SK-N-SH (cell line): Measurements from ENCODE around the gene PLEKHA6. TPM values are rescaled to one million over a fixed set of nuclear protein-coding genes. Genes with fewer than 3 reads are reported as not detected.

Source experiments
- CTCF ChIA-PET: fragments of 300-600, 350-600 bp; formaldehyde crosslinking; extraction: SDS; loops from one replicate; lab custom pipeline; 2021; lab: Yijun Ruan, JAX
- POLR2A ChIA-PET: fragments of 350-600 bp; sonication (Branson Sonifier 250); formaldehyde crosslinking; extraction: SDS; loops from one replicate; lab custom pipeline; 2020; ENCODE audit warnings: antibody characterized with exemption, inconsistent platforms; lab: Yijun Ruan, JAX
- DNase-seq: peaks from one replicate; pipeline ENCODE4 v3.0.0; 2012
- H2AFZ ChIP-seq: fragments of 200-600 bp; sonication (generic); 2 replicates; pipeline ENCODE4 v1.8.1; 2016; ENCODE audit warnings: antibody characterized with exemption, mild to moderate bottlenecking, low read depth
- H3F3A ChIP-seq: fragments of 200-600 bp; sonication (generic); replicated peaks from 2 replicates; pipeline ENCODE3; 2016; ENCODE audit warnings: antibody characterized with exemption, mild to moderate bottlenecking; ENCODE audit not compliant: insufficient read depth
- H3K27ac ChIP-seq, 2 experiments: fragments of 200-500 bp in 1 of 2; fragments of 200-600 bp in 1 of 2; sonication (Bioruptor generic) in 1 of 2; sonication (generic), shearing (Covaris generic) in 1 of 2; 2 replicates each; pipeline versions ENCODE4 v1.5.1 to v1.6.1; 2014 to 2016; ENCODE audit warnings: low read depth in 2 of 2, inconsistent platforms in 1 of 2, low read length in 1 of 2, mild to moderate bottlenecking in 1 of 2, mixed read lengths in 1 of 2
- H3K27me3 ChIP-seq: fragments of 200-600 bp; sonication (generic), shearing (Covaris generic); 2 replicates; pipeline ENCODE4 v1.6.1; 2016; ENCODE audit warnings: mixed run types; ENCODE audit not compliant: insufficient read depth
- H3K36me3 ChIP-seq, 2 experiments: fragments of 200-500 bp in 1 of 2; fragments of 200-600 bp in 1 of 2; sonication (Bioruptor generic) in 1 of 2; sonication (generic) in 1 of 2; replicated peaks in 1 of 2; 2 replicates each; pipeline versions ENCODE3 to v1.5.1; 2014 to 2016; ENCODE audit warnings: low read length in 1 of 2, mild to moderate bottlenecking in 1 of 2; ENCODE audit not compliant: insufficient read depth in 2 of 2, control insufficient read depth in 1 of 2
- H3K4me1 ChIP-seq, 2 experiments: fragments of 200-500 bp in 1 of 2; fragments of 200-600 bp in 1 of 2; sonication (Bioruptor generic) in 1 of 2; sonication (generic), shearing (Covaris generic) in 1 of 2; 2 replicates each; pipeline versions ENCODE4 v1.5.1 to v1.6.1; 2014 to 2016; ENCODE audit warnings: low read depth in 1 of 2, low read length in 1 of 2, mixed run types in 1 of 2; ENCODE audit not compliant: insufficient read depth in 2 of 2, control insufficient read depth in 1 of 2
- H3K4me2 ChIP-seq: fragments of 200-600 bp; sonication (generic), shearing (Covaris generic); 2 replicates; pipeline ENCODE4 v1.6.1; 2017; ENCODE audit warnings: mixed run types
- H3K4me3 ChIP-seq, 2 experiments: fragments of 200-500 bp in 1 of 2; fragments of 200-600 bp in 1 of 2; sonication (Bioruptor generic) in 1 of 2; sonication (generic), shearing (Covaris generic) in 1 of 2; 2 replicates each; pipeline versions ENCODE4 v1.5.1 to v1.8.1; 2014 to 2016; ENCODE audit warnings: low read depth in 2 of 2, inconsistent platforms in 1 of 2, low read length in 1 of 2, mild to moderate bottlenecking in 1 of 2, mixed read lengths in 1 of 2, moderate library complexity in 1 of 2
- H3K79me2 ChIP-seq: fragments of 200-600 bp; sonication (generic); 2 replicates; pipeline ENCODE4 v1.8.1; 2017; ENCODE audit warnings: mild to moderate bottlenecking; ENCODE audit not compliant: insufficient read depth
- H3K9ac ChIP-seq: fragments of 200-600 bp; sonication (generic); 2 replicates; pipeline ENCODE4 v1.6.1; 2017; ENCODE audit warnings: mixed run types
- H3K9me2 ChIP-seq: fragments of 200-600 bp; sonication (generic); 2 replicates; pipeline ENCODE4 v1.6.1; 2017; ENCODE audit warnings: mixed run types
- H3K9me3 ChIP-seq: fragments of 200-600 bp; sonication (generic); 2 replicates; pipeline ENCODE4 v1.6.1; 2017; ENCODE audit warnings: mixed run types, mild to moderate bottlenecking, moderate library complexity
- H4K20me1 ChIP-seq: fragments of 200-600 bp; sonication (generic); 2 replicates; pipeline ENCODE4 v1.6.1; 2017; ENCODE audit warnings: mild to moderate bottlenecking, mixed run types; ENCODE audit not compliant: insufficient read depth
- CTCF ChIP-seq: fragments of 200-600 bp; sonication (generic); IDR thresholded peaks from 2 replicates; pipeline ENCODE4 v1.6.1; 2017; ENCODE audit warnings: antibody characterized with exemption, mild to moderate bottlenecking, moderate library complexity
- ELF1 ChIP-seq: IDR thresholded peaks from 2 replicates; pipeline ENCODE4 v1.4.0; 2012
- FOSL2 ChIP-seq: IDR thresholded peaks from 2 replicates; pipeline ENCODE4 v1.4.0; 2012; ENCODE audit warnings: low read depth, mild to moderate bottlenecking, moderate library complexity, borderline replicate concordance
- FOXJ3 ChIP-seq: sonication (generic); formaldehyde crosslinking; IDR thresholded peaks from 2 replicates; pipeline ENCODE4 v1.5.1; 2020; ENCODE audit warnings: mild to moderate bottlenecking, missing genetic modification reagents
- FOXM1 ChIP-seq: IDR thresholded peaks from 2 replicates; pipeline ENCODE4 v1.4.0; 2012; ENCODE audit warnings: low read depth, mild to moderate bottlenecking
- GABPA ChIP-seq: IDR thresholded peaks from 2 replicates; pipeline ENCODE4 v1.4.0; 2012; ENCODE audit warnings: low read depth, mild to moderate bottlenecking
- GATA2 ChIP-seq: sonication (generic); formaldehyde crosslinking; IDR thresholded peaks from 2 replicates; pipeline ENCODE4 v1.5.0; 2020; ENCODE audit warnings: mild to moderate bottlenecking, missing genetic modification reagents
- IRF3 ChIP-seq: fragments of 150-350 bp; IDR thresholded peaks from 2 replicates; pipeline ENCODE4 v1.6.1; 2016; ENCODE audit warnings: mild to moderate bottlenecking, low read depth, low read length
- JUND ChIP-seq: IDR thresholded peaks from 2 replicates; pipeline ENCODE4 v1.4.0; 2012
- MEF2A ChIP-seq: IDR thresholded peaks from 2 replicates; pipeline ENCODE4 v1.4.0; 2012; ENCODE audit warnings: low read depth, borderline replicate concordance
- MXI1 ChIP-seq: IDR thresholded peaks from 2 replicates; pipeline ENCODE4 v1.6.1; 2012; ENCODE audit warnings: mild to moderate bottlenecking, low read depth, low read length, improper control_type of control experiment
- POLR2AphosphoS5 ChIP-seq: IDR thresholded peaks from 2 replicates; pipeline ENCODE4 v1.6.1; 2012; ENCODE audit warnings: low read depth, low read length
- RFX5 ChIP-seq: IDR thresholded peaks from 2 replicates; pipeline ENCODE4 v1.6.1; 2012; ENCODE audit warnings: mild to moderate bottlenecking, improper control_type of control experiment, low read length
- SMC3 ChIP-seq: IDR thresholded peaks from 2 replicates; pipeline ENCODE4 v1.6.1; 2012; ENCODE audit warnings: low read depth, low read length, improper control_type of control experiment
- TCF12 ChIP-seq: IDR thresholded peaks from 2 replicates; pipeline ENCODE4 v1.4.0; 2012
- USF1 ChIP-seq: IDR thresholded peaks from 2 replicates; pipeline ENCODE4 v1.4.0; 2012; ENCODE audit warnings: low read depth, borderline replicate concordance
- USF2 ChIP-seq: fragments of 150-350 bp; IDR thresholded peaks from 2 replicates; pipeline ENCODE4 v1.6.1; 2017; ENCODE audit warnings: antibody characterized with exemption, low read length, low read depth, borderline replicate concordance
- WGBS: methylation state at CpG from one replicate; pipeline ENCODE4 v1.1.6; 2017; ENCODE audit warnings: low lambda C conversion rate; 5-methylcytosine and 5-hydroxymethylcytosine counted together
- polyA plus RNA-seq, 3 experiments: library from polyadenylated mRNA; depleted of rRNA; stranded (reverse); fragments of >200 nt; gene quantifications; 2 replicates each; pipeline ENCODE4 v1.2.3, GENCODE V29; 2012

The PLEKHA6 gene
- polyA plus RNA-seq, 1 of the 3 experiments (the other 2 are of a cell fraction): 1.2 TPM

GRCh38 chr1:204396015-204396583, 36.4 kb upstream of the PLEKHA6 start:
- 89% methylated on average over 4 of the region's 4 CpGs for whole genome bisulfite sequencing
- POLR2A ChIA-PET: no interaction called here
- Histone ChIP-seq H3K4me1 (no peaks in the 10 kb centered on the region; a peak in 1 of 4 replicates), H3K79me2 (peaks cover 4% of the 10 kb centered on the region; the same call in 1 of the 2 replicates), H3K27ac (no peak overlapping the region)
- DNase-seq: no peak
- no peak for TF ChIP-seq POLR2AphosphoS5
- no peak for TF ChIP-seq SMC3
- TF ChIP-seq FOXM1: no peak
- TF ChIP-seq MEF2A: no peak
- TF ChIP-seq FOSL2: no peak
- no peak for TF ChIP-seq GABPA
- TF ChIP-seq MXI1: no peak
- no peak for TF ChIP-seq IRF3
- no peak for TF ChIP-seq FOXJ3 (CRISPR knock-in tag)
- TF ChIP-seq USF2: no peak
- no peak for TF ChIP-seq TCF12
- no peak for TF ChIP-seq GATA2 (CRISPR knock-in tag)
- no peak for TF ChIP-seq JUND
- no peak for TF ChIP-seq ELF1
- TF ChIP-seq CTCF: no peak
- TF ChIP-seq USF1: no peak
- no peak for TF ChIP-seq RFX5
- TF ChIP-seq, all 33 proteins: peak for 0
- Histone ChIP-seq H3K9me3 (no peaks in the 10 kb centered on the region), H3K9me2 (no peaks in the 10 kb centered on the region), H3K4me3 (no peak overlapping the region), H3K36me3 (peaks cover 17 to 50% of the 10 kb centered on the region in 2 experiments), H3K4me2 (no peak overlapping the region), H4K20me1 (peaks cover 7% of the 10 kb centered on the region; the same call in 1 of the 2 replicates), H3F3A (peaks cover 26% of the 10 kb centered on the region), H3K9ac (no peak overlapping the region), H3K27me3 (no peaks in the 10 kb centered on the region), H2AFZ (no peak overlapping the region)
- CTCF ChIA-PET: interaction anchor here (1.1 to 8.8 kb wide), 7 partner anchors 11 to 231 kb away, joined by 4 to 135 read pairs (median 60); partner anchors contain the start of genes PLEKHA6 and REN
